WTC11 (cell line): ENCODE measurements around the gene NPAT. TPM values are rescaled to one million over a fixed set of nuclear protein-coding genes. Genes with fewer than 3 reads are reported as not detected.

ENCODE experiments used
- ATAC-seq: fragments of 200-7000 bp; cut with Tn5 transposase; 2 replicates; pipeline ENCODE4 v1.10.0; 2021; ENCODE audit warnings: mild to moderate bottlenecking, moderate library complexity
- CTCF ChIA-PET: fragments of 300-600 bp; sonication (Branson Sonifier 250); formaldehyde crosslinking; loops from one replicate; lab custom pipeline; 2021; ENCODE audit warnings: antibody characterized with exemption; lab: Charles Lee
- POLR2A ChIA-PET: fragments of 350-600 bp; sonication (Branson Sonifier 250); formaldehyde crosslinking; loops from one replicate; lab custom pipeline; 2021; ENCODE audit warnings: antibody characterized with exemption; lab: Charles Lee
- DNase-seq: peaks from one replicate; pipeline ENCODE4 v3.0.0; 2021; ENCODE audit warnings: low spot score
- H3K27ac Mint-ChIP-seq: 2 replicates; pipeline ENCODE4 v1.8.0; 2021; ENCODE audit warnings: mixed read lengths
- H3K27me3 Mint-ChIP-seq: 2 replicates; pipeline ENCODE4 v1.8.0; 2021; ENCODE audit warnings: low read depth, mild to moderate bottlenecking, moderate library complexity, mixed read lengths
- H3K36me3 Mint-ChIP-seq: 2 replicates; pipeline ENCODE4 v1.8.0; 2021; ENCODE audit warnings: mixed read lengths
- H3K4me1 Mint-ChIP-seq: 2 replicates; pipeline ENCODE4 v1.8.0; 2022; ENCODE audit warnings: mixed read lengths
- H3K4me3 Mint-ChIP-seq: 2 replicates; pipeline ENCODE4 v1.8.0; 2021; ENCODE audit warnings: mild to moderate bottlenecking, moderate library complexity, mixed read lengths
- H3K9me3 Mint-ChIP-seq: 2 replicates; pipeline ENCODE4 v1.8.0; 2021; ENCODE audit warnings: mixed read lengths
- ATF1 ChIP-seq: sonication (generic); formaldehyde crosslinking; IDR thresholded peaks from 2 replicates; pipeline ENCODE4 v1.8.1; 2023; ENCODE audit warnings: mild to moderate bottlenecking, moderate library complexity, missing genetic modification reagents
- CBFB ChIP-seq: sonication (generic); formaldehyde crosslinking; IDR thresholded peaks from 2 replicates; pipeline ENCODE4 v1.8.1; 2022; ENCODE audit warnings: mild to moderate bottlenecking, low read depth, missing genetic modification reagents
- CREB1 ChIP-seq: sonication (generic); formaldehyde crosslinking; IDR thresholded peaks from 2 replicates; pipeline ENCODE4 v1.8.0; 2023; ENCODE audit warnings: mild to moderate bottlenecking, missing genetic modification reagents
- E2F5 ChIP-seq: sonication (generic); formaldehyde crosslinking; IDR thresholded peaks from 2 replicates; pipeline ENCODE4 v1.8.1; 2022; ENCODE audit warnings: mild to moderate bottlenecking, moderate library complexity, missing genetic modification reagents
- FOXP4 ChIP-seq: sonication (generic); formaldehyde crosslinking; IDR thresholded peaks from 2 replicates; pipeline ENCODE4 v1.8.0; 2022; ENCODE audit warnings: mild to moderate bottlenecking, missing genetic modification reagents
- GABPB1 ChIP-seq: sonication (generic); formaldehyde crosslinking; IDR thresholded peaks from 2 replicates; pipeline ENCODE4 v1.8.1; 2023; ENCODE audit warnings: mild to moderate bottlenecking, missing genetic modification reagents
- IRF2 ChIP-seq: sonication (generic); formaldehyde crosslinking; IDR thresholded peaks from 2 replicates; pipeline ENCODE4 v1.8.0; 2022; ENCODE audit warnings: low read depth, missing genetic modification reagents, borderline replicate concordance
- KAT7 ChIP-seq: sonication (generic); formaldehyde crosslinking; IDR thresholded peaks from 2 replicates; pipeline ENCODE4 v1.8.1; 2023; ENCODE audit warnings: missing genetic modification reagents, mild to moderate bottlenecking, borderline replicate concordance
- MAX ChIP-seq: sonication (generic); formaldehyde crosslinking; IDR thresholded peaks from 2 replicates; pipeline ENCODE4 v1.8.0; 2022; ENCODE audit warnings: mild to moderate bottlenecking, missing genetic modification reagents
- MLX ChIP-seq: sonication (generic); formaldehyde crosslinking; IDR thresholded peaks from 2 replicates; pipeline ENCODE4 v1.8.1; 2023; ENCODE audit warnings: mild to moderate bottlenecking, missing genetic modification reagents, moderate library complexity
- OVOL2 ChIP-seq: fragments of 250-450 bp; sonication (Bioruptor Pico); IDR thresholded peaks from 2 replicates; pipeline ENCODE4 v1.9.0; 2021; ENCODE audit warnings: mild to moderate bottlenecking, borderline replicate concordance
- SMAD3 ChIP-seq: sonication (generic); formaldehyde crosslinking; IDR thresholded peaks from 2 replicates; pipeline ENCODE4 v1.8.0; 2022; ENCODE audit warnings: missing genetic modification reagents, mild to moderate bottlenecking, borderline replicate concordance
- TCF7 ChIP-seq: sonication (generic); formaldehyde crosslinking; IDR thresholded peaks from 2 replicates; pipeline ENCODE4 v1.8.0; 2022; ENCODE audit warnings: mild to moderate bottlenecking, low read depth, missing genetic modification reagents, moderate library complexity
- ZNF138 ChIP-seq: sonication (generic); formaldehyde crosslinking; conservative IDR thresholded peaks from 2 replicates; pipeline ENCODE4 v1.8.1; 2022; ENCODE audit warnings: mild to moderate bottlenecking, moderate library complexity, missing genetic modification reagents
- ZNF219 ChIP-seq: sonication (generic); formaldehyde crosslinking; IDR thresholded peaks from 2 replicates; pipeline ENCODE4 v1.8.0; 2023; ENCODE audit warnings: missing genetic modification reagents, mild to moderate bottlenecking, borderline replicate concordance
- ZNF416 ChIP-seq: fragments of 250-450 bp; sonication (Bioruptor Pico); IDR thresholded peaks from 2 replicates; pipeline ENCODE4 v1.9.0; 2021; ENCODE audit warnings: mild to moderate bottlenecking, inconsistent platforms
- ZNF671 ChIP-seq: fragments of 250-450 bp; sonication (Bioruptor Pico); IDR thresholded peaks from 2 replicates; pipeline ENCODE4 v1.8.0; 2021; ENCODE audit warnings: mild to moderate bottlenecking
- total RNA-seq: library from RNA; stranded (reverse); gene quantifications from 3 replicates; pipeline ENCODE4 v1.2.3, GENCODE V29; 2021
- TF ChIP-seq, protein P1 (sequence below): fragments of 250-450 bp; sonication (Bioruptor Pico); IDR thresholded peaks from 2 replicates; pipeline ENCODE4 v2.1.2; 2022; ENCODE audit warnings: mild to moderate bottlenecking, moderate library complexity
- TF ChIP-seq, protein P2 (sequence below): sonication (generic); formaldehyde crosslinking; IDR thresholded peaks from 2 replicates; pipeline ENCODE4 v1.8.1; 2022; ENCODE audit warnings: low read depth, missing genetic modification reagents, borderline replicate concordance
- TF ChIP-seq, protein P3 (sequence below): sonication (generic); formaldehyde crosslinking; IDR thresholded peaks from 2 replicates; pipeline ENCODE4 v1.8.0; 2023; ENCODE audit warnings: mild to moderate bottlenecking, missing genetic modification reagents

NPAT gene
- total RNA-seq, 1 experiment from 2014 or later, result 17.2 TPM

- DNase-seq (no peak), ATAC-seq (no peak)
- ChIA-PET CTCF (no interaction called here), POLR2A (no interaction called here)
- Mint-ChIP-seq H3K9me3 (no peaks in the 10 kb centered on the region), H3K27ac (no peak overlapping the region), H3K4me1 (no peaks in the 10 kb centered on the region), H3K27me3 (no peaks in the 10 kb centered on the region), H3K36me3 (peaks cover 30% of the 10 kb centered on the region), H3K4me3 (no peak overlapping the region)
- TF ChIP-seq SMAD3 (CRISPR knock-in tag), result no peak
- no peak for TF ChIP-seq CREB1 (CRISPR knock-in tag)
- TF ChIP-seq IRF2, result no peak
- TF ChIP-seq ZNF138 (CRISPR knock-in tag), result no peak
- TF ChIP-seq E2F5 (CRISPR knock-in tag), result no peak
- no peak for TF ChIP-seq KAT7 (CRISPR knock-in tag)
- no peak for TF ChIP-seq FOXP4
- TF ChIP-seq ATF1, result no peak
- no peak for TF ChIP-seq ZNF219
- no peak for TF ChIP-seq MAX (CRISPR knock-in tag)
- no peak for TF ChIP-seq MLX
- TF ChIP-seq CBFB, result no peak
- no peak for TF ChIP-seq OVOL2 (CRISPR knock-in tag)
- TF ChIP-seq, protein P1, sequence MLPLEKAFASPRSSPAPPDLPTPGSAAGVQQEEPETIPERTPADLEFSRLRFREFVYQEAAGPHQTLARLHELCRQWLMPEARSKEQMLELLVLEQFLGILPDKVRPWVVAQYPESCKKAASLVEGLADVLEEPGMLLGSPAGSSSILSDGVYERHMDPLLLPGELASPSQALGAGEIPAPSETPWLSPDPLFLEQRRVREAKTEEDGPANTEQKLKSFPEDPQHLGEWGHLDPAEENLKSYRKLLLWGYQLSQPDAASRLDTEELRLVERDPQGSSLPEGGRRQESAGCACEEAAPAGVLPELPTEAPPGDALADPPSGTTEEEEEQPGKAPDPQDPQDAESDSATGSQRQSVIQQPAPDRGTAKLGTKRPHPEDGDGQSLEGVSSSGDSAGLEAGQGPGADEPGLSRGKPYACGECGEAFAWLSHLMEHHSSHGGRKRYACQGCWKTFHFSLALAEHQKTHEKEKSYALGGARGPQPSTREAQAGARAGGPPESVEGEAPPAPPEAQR, result no peak
- TF ChIP-seq GABPB1 (CRISPR knock-in tag), result no peak
- TF ChIP-seq, protein P2, sequence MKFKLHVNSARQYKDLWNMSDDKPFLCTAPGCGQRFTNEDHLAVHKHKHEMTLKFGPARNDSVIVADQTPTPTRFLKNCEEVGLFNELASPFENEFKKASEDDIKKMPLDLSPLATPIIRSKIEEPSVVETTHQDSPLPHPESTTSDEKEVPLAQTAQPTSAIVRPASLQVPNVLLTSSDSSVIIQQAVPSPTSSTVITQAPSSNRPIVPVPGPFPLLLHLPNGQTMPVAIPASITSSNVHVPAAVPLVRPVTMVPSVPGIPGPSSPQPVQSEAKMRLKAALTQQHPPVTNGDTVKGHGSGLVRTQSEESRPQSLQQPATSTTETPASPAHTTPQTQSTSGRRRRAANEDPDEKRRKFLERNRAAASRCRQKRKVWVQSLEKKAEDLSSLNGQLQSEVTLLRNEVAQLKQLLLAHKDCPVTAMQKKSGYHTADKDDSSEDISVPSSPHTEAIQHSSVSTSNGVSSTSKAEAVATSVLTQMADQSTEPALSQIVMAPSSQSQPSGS (CRISPR knock-in tag), result no peak
- TF ChIP-seq, protein P3, sequence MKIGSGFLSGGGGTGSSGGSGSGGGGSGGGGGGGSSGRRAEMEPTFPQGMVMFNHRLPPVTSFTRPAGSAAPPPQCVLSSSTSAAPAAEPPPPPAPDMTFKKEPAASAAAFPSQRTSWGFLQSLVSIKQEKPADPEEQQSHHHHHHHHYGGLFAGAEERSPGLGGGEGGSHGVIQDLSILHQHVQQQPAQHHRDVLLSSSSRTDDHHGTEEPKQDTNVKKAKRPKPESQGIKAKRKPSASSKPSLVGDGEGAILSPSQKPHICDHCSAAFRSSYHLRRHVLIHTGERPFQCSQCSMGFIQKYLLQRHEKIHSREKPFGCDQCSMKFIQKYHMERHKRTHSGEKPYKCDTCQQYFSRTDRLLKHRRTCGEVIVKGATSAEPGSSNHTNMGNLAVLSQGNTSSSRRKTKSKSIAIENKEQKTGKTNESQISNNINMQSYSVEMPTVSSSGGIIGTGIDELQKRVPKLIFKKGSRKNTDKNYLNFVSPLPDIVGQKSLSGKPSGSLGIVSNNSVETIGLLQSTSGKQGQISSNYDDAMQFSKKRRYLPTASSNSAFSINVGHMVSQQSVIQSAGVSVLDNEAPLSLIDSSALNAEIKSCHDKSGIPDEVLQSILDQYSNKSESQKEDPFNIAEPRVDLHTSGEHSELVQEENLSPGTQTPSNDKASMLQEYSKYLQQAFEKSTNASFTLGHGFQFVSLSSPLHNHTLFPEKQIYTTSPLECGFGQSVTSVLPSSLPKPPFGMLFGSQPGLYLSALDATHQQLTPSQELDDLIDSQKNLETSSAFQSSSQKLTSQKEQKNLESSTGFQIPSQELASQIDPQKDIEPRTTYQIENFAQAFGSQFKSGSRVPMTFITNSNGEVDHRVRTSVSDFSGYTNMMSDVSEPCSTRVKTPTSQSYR (CRISPR knock-in tag), result no peak
- TF ChIP-seq ZNF671, result no peak
- TF ChIP-seq ZNF416 (CRISPR knock-in tag), result no peak
- TF ChIP-seq TCF7, result no peak
Observed at GRCh38 chr11:108239076-108239475, 16.6 kb upstream of the NPAT start.
